ENCODE results near the gene SAFB. TPM values are rescaled to one million over a fixed set of nuclear protein-coding genes. Genes with fewer than 3 reads are reported as not detected.
A peak's percentile ranks its signal among the peaks of the same experiment; 100 is the strongest.

The SAFB gene
- total RNA-seq, 4 donors from 2014 or later, result 39.7 to 73.6 (median 65.2) TPM

DNA sequence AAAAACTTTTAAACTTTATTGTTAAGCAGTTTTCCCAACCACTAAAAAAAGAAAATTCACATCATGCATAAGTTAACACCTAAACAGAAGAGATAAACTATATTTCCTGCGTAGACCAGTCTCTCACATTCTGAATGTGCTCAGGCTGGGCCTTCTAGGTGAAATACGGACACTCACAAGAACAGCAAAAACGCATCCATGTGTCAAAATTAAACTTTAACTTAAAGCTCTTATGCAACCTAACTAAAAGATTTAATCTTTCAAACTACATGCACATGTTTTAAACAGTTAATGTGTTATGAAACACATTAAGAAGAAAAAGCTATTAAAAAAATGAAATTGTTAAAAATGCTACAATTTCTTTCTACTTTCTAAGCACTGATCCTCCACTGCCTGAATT is 2.9 kb upstream of the SAFB start:
- H3K27me3 ChIP-seq, result no peaks in the 10 kb centered on the region
- H3K9me3 ChIP-seq, result no peaks in the 10 kb centered on the region
- WGBS, 2 donors (ENCODE audit: low coverage in 1 of 2), result 64 to 68% methylated on average over 3 of the region's 3 CpGs
- H3K27ac ChIP-seq, result peak overlapping the region in 2 of 4 donors; percentile 99
- H3K36me3 ChIP-seq, result peaks cover 0 to 63% of the 10 kb centered on the region in 2 donors
- no peak for ATAC-seq
- no peak overlapping the region for H3K4me3 ChIP-seq
- H3K4me1 ChIP-seq, result peaks cover 3 to 59% (median 20%) of the 10 kb centered on the region in 3 donors
- TF ChIP-seq POLR2A (IDR thresholded peaks at IDR 0.05) (no peak), POLR2AphosphoS5 (IDR thresholded peaks at IDR 0.05) (no peak), EP300 (IDR thresholded peaks at IDR 0.05) (no peak)
- TF ChIP-seq, protein P1, sequence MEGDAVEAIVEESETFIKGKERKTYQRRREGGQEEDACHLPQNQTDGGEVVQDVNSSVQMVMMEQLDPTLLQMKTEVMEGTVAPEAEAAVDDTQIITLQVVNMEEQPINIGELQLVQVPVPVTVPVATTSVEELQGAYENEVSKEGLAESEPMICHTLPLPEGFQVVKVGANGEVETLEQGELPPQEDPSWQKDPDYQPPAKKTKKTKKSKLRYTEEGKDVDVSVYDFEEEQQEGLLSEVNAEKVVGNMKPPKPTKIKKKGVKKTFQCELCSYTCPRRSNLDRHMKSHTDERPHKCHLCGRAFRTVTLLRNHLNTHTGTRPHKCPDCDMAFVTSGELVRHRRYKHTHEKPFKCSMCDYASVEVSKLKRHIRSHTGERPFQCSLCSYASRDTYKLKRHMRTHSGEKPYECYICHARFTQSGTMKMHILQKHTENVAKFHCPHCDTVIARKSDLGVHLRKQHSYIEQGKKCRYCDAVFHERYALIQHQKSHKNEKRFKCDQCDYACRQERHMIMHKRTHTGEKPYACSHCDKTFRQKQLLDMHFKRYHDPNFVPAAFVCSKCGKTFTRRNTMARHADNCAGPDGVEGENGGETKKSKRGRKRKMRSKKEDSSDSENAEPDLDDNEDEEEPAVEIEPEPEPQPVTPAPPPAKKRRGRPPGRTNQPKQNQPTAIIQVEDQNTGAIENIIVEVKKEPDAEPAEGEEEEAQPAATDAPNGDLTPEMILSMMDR (IDR thresholded peaks at IDR 0.05), result no peak

DNA sequence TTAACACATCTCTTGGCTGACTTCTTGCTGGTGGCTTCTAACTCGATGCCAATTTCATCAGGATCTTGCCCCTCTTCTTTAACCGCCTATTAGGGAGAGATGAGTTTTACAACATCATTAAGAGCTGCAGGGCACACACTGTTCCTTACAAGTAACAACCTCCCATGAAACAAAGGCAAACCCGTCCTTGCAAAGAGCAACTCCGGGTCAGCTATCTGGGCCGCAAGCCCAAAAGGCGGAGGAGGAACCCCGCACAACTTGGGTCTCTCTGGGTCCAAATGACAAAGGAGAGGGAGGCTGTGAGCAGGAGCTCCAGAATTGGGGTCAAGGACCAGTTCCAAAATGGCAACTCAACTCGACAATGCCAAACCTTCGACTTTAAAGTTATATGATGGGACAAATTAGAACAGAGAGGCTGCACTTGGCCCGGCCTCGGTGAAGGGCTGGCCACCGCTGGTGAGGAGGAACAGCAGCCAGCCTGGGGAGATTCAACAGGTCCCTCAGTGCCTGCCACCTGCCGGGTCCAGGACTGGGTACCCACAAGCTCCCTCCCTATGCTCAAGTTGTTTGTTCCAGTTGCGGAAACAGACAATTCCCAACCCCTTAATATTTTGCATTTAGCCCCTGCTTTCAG is 1.5 kb upstream of the SAFB start:
- Histone ChIP-seq H3K4me1 (peaks cover 8 to 73% (median 35%) of the 10 kb centered on the region in 3 donors), H3K36me3 (peaks cover 0 to 55% of the 10 kb centered on the region in 2 donors), H3K9me3 (no peaks in the 10 kb centered on the region), H3K27ac (peak overlapping the region; percentile 90 to 99 (median 98)), H3K4me3 (peak overlapping the region; percentile 87 to 100), H3K27me3 (no peaks in the 10 kb centered on the region)
- 21 to 39% methylated on average over 10 to 11 of the region's 14 CpGs for WGBS, 2 donors (ENCODE audit: low coverage in 1 of 2)
- ATAC-seq, result no peak
- TF ChIP-seq, protein P1 (IDR thresholded peaks at IDR 0.05), result no peak
- TF ChIP-seq POLR2A (IDR thresholded peaks at IDR 0.05) (no peak), EP300 (IDR thresholded peaks at IDR 0.05) (no peak), POLR2AphosphoS5 (IDR thresholded peaks at IDR 0.05) (peak; percentile 75)

DNA sequence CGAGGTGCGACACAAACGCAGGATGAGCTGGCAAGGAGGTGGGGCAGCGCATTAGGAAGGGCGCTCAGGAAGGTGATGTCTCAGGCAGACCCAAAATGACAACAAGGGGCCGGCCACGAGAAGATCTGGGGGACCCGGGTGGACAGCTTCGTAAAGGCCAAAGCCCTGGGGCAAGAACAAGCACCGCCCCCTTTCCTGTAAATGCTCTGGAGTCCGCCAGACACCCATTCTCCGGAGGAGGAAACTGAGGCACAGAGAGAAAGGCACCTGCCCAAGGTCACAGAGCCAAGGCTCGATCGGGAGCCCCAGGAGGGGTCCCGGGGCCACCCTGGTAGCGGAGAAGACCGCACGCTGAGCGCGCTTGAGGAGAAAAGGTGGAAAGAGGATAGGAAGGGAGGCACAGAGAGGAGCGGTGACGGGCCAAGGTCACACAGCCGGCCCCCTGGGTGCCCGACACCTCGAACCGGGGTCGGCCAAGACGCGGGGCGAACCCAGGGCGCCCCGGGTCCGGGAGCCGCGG is 878 bp upstream of the SAFB start:
- no peak for ATAC-seq
- Histone ChIP-seq H3K4me3 (peak overlapping the region; percentile 87 to 100), H3K27ac (peak overlapping the region; percentile 90 to 99 (median 98)), H3K27me3 (no peaks in the 10 kb centered on the region), H3K4me1 (peaks cover 8 to 79% (median 39%) of the 10 kb centered on the region in 3 donors), H3K36me3 (peaks cover 0 to 55% of the 10 kb centered on the region in 2 donors), H3K9me3 (no peaks in the 10 kb centered on the region)
- TF ChIP-seq EP300 (IDR thresholded peaks at IDR 0.05) (no peak), POLR2A (IDR thresholded peaks at IDR 0.05) (no peak), POLR2AphosphoS5 (IDR thresholded peaks at IDR 0.05) (no peak)
- TF ChIP-seq, protein P1 (IDR thresholded peaks at IDR 0.05), result no peak
- 0% methylated on average over 1 of the region's 35 CpGs; no CpG with 5 or more reads in 1 of the 2 donors for WGBS, 2 donors (ENCODE audit: low coverage in 1 of 2)

DNA sequence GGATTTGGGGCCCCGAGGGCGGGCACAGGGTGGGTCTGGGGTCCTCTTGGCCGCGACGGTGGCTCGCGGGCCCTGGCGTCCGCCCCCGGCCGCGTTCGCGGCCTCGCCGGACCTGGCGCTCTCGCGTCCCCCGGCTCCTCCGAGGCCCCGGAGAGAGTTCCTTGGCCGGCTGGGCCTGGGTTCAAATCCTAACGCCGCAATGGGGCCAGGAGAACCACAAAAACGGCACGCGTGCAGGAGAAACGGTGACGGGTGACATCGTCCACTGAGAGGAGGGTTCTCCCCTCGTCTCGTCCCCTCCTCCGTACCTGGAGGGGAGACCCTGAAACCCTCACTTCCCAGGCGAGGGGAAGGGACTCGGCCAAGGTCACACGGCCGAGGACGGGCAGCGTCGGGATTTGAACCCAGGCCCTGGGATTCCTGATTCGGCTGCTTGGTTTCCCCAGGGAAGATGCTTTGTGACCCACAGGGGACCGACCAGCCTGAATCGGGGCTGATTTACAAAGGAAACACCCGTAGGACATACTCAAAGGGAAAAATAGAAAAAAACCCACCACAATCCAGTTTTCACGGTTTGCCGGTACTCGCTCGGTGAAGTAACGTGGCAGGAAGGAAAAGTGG is 624 bp downstream of the SAFB start:
- no peaks in the 10 kb centered on the region for H3K9me3 ChIP-seq
- H3K36me3 ChIP-seq, result peaks cover 0 to 56% of the 10 kb centered on the region in 2 donors
- no peaks in the 10 kb centered on the region for H3K27me3 ChIP-seq
- H3K4me3 ChIP-seq, result peak overlapping the region; percentile 91 to 100
- peaks cover 8 to 82% (median 51%) of the 10 kb centered on the region in 3 donors for H3K4me1 ChIP-seq
- no peak for ATAC-seq
- WGBS, 2 donors (ENCODE audit: low coverage in 1 of 2), result 0% methylated on average over 3 to 18 of the region's 50 CpGs
- peak overlapping the region; percentile 91 to 99 (median 98) for H3K27ac ChIP-seq
- TF ChIP-seq POLR2A (IDR thresholded peaks at IDR 0.05) (no peak), POLR2AphosphoS5 (IDR thresholded peaks at IDR 0.05) (no peak), EP300 (IDR thresholded peaks at IDR 0.05) (no peak)

DNA sequence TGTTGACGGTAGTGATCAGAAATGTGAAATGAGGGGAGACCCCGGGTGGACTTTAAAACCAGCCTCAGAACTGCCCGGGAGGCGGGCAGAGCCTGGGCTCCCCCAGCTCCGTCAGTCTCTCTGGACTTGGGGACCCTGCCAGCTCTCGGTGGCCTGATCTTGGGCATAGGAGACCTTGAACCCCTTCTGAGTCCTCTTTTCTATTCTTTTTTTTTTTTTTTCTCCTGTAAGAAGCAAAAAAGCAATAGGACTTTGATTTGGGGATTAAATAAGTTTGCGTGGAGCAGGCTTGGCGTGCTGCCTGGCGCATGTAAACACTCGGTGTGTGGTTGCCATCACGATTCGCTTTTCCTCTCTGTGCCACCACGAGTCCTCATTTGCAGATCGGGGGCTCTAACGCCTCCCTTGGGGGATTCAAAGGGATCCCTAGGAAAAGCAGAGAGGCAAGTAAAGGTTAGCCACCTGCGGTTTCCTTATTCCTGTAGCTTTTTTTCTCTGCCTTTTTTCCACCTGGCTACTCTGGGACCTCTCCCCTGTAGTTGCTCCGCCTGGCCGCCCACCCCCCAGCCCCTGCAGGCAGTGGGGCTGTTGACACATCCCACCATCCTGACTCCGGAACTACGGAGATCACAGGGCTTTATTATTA is 1.3 kb downstream of the SAFB start:
- WGBS, 2 donors (ENCODE audit: low coverage in 1 of 2), result 1 to 3% methylated on average over 15 to 17 of the region's 20 CpGs
- Histone ChIP-seq H3K9me3 (no peaks in the 10 kb centered on the region), H3K4me1 (peaks cover 8 to 82% (median 51%) of the 10 kb centered on the region in 3 donors), H3K27ac (peak overlapping the region; percentile 91 to 99 (median 98)), H3K4me3 (peak overlapping the region; percentile 91 to 100), H3K27me3 (no peaks in the 10 kb centered on the region), H3K36me3 (peaks cover 0 to 56% of the 10 kb centered on the region in 2 donors)
- TF ChIP-seq EP300 (IDR thresholded peaks at IDR 0.05), result no peak
- TF ChIP-seq, protein P1 (IDR thresholded peaks at IDR 0.05), result no peak
- TF ChIP-seq POLR2AphosphoS5 (IDR thresholded peaks at IDR 0.05), result no peak
- no peak for TF ChIP-seq POLR2A (IDR thresholded peaks at IDR 0.05)
- no peak for ATAC-seq

All from gastroesophageal sphincter (tissue), 4 donors.